H1 (cell line): ENCODE measurements around the gene SMARCD1. TPM values are rescaled to one million over a fixed set of nuclear protein-coding genes. Genes with fewer than 3 reads are reported as not detected.
A peak's percentile ranks its signal among the peaks of the same experiment; 100 is the strongest.

Experiments
- CTCF ChIA-PET: fragments of 300-600 bp; sonication (Branson Sonifier 250); formaldehyde crosslinking; loops from one replicate; lab custom pipeline; 2021; ENCODE audit not compliant: partially characterized antibody; lab: Charles Lee
- POLR2A ChIA-PET: fragments of 300-600 bp; sonication (Branson Sonifier 250); formaldehyde crosslinking; loops from one replicate; lab custom pipeline; 2021; ENCODE audit warnings: inconsistent platforms; ENCODE audit not compliant: partially characterized antibody; lab: Charles Lee
- DNase-seq, 2 experiments: peaks; one replicate each; pipeline versions ENCODE4 v3.0.0 to v3.0.0-alpha.2; 2010 to 2022; ENCODE audit warnings: low spot score in 2 of 2, low read depth in 1 of 2, mixed read lengths in 1 of 2
- FAIRE-seq: peaks from 2 replicates; lab custom pipeline; 2011; peaks lifted over from hg19 to GRCh38; lab: Jason Lieb, UNC
- H2AFZ ChIP-seq: 2 replicates; pipeline ENCODE4 v1.8.1; 2012; ENCODE audit warnings: low read length, inconsistent platforms
- H2AK5ac ChIP-seq: 2 replicates; pipeline ENCODE4 v1.6.1; 2013; ENCODE audit warnings: low read depth, low read length
- H2BK120ac ChIP-seq: replicated peaks from 2 replicates; pipeline ENCODE3; 2013; ENCODE audit warnings: low read depth, low read length, inconsistent platforms
- H2BK12ac ChIP-seq: 2 replicates; pipeline ENCODE4 v1.6.1; 2013; ENCODE audit warnings: low read depth, low read length
- H2BK15ac ChIP-seq: 2 replicates; pipeline ENCODE4 v1.6.1; 2013; ENCODE audit warnings: low read length
- H2BK20ac ChIP-seq: 2 replicates; pipeline ENCODE4 v1.6.1; 2013; ENCODE audit warnings: low read length
- H2BK5ac ChIP-seq: 2 replicates; pipeline ENCODE4 v1.6.1; 2013; ENCODE audit warnings: low read depth, low read length
- H3K14ac ChIP-seq: 2 replicates; pipeline ENCODE4 v1.6.1; 2013; ENCODE audit warnings: inconsistent platforms; ENCODE audit not compliant: insufficient read length
- H3K18ac ChIP-seq: 2 replicates; pipeline ENCODE4 v1.6.1; 2013; ENCODE audit warnings: low read length; ENCODE audit errors: extremely low read depth
- H3K23ac ChIP-seq: 2 replicates; pipeline ENCODE4 v1.6.1; 2013; ENCODE audit warnings: inconsistent platforms; ENCODE audit not compliant: insufficient read length
- H3K23me2 ChIP-seq: 2 replicates; pipeline ENCODE4 v1.6.1; 2013; ENCODE audit warnings: low read depth, low read length
- H3K27ac ChIP-seq: 2 replicates; pipeline ENCODE4 v1.6.1; 2011; ENCODE audit warnings: low read depth, low read length, inconsistent platforms
- H3K27me3 ChIP-seq, 4 experiments: replicated peaks in 1 of 4; 1 replicate in 1 of 4; 2 replicates in 3 of 4; pipeline versions ENCODE4 v1.6.1 to v1.8.1; 2011 to 2013; ENCODE audit warnings: low read length in 3 of 4, mild to moderate bottlenecking in 3 of 4, inconsistent platforms in 2 of 4, mixed read lengths in 2 of 4, moderate library complexity in 1 of 4; ENCODE audit not compliant: control insufficient read depth in 3 of 4, insufficient read depth in 3 of 4; ENCODE audit errors: extremely low read depth in 1 of 4
- H3K36me3 ChIP-seq, 4 experiments: 2 replicates each; pipeline versions ENCODE4 v1.6.1 to v1.8.1; 2011 to 2013; ENCODE audit warnings: mild to moderate bottlenecking in 4 of 4, low read length in 3 of 4, moderate library complexity in 2 of 4, control low read depth in 1 of 4, inconsistent platforms in 1 of 4; ENCODE audit not compliant: insufficient read depth in 4 of 4, control insufficient read depth in 2 of 4
- H3K4ac ChIP-seq: replicated peaks from 2 replicates; pipeline ENCODE3; 2013; ENCODE audit warnings: low read length, low read depth, mixed read lengths, inconsistent platforms; ENCODE audit not compliant: insufficient read length
- H3K4me1 ChIP-seq, 4 experiments: replicated peaks in 1 of 4; 1 replicate in 1 of 4; 2 replicates in 3 of 4; pipeline versions ENCODE4 v1.6.1 to v1.8.1; 2011 to 2013; ENCODE audit warnings: low read length in 3 of 4, inconsistent platforms in 2 of 4, mixed read lengths in 1 of 4; ENCODE audit not compliant: insufficient read depth in 4 of 4, control insufficient read depth in 3 of 4
- H3K4me2 ChIP-seq, 2 experiments: 2 replicates each; pipeline versions ENCODE4 v1.6.1 to v1.8.1; 2011 to 2013; ENCODE audit warnings: low read depth in 2 of 2, low read length in 2 of 2, control low read depth in 1 of 2, inconsistent platforms in 1 of 2, mild to moderate bottlenecking in 1 of 2; ENCODE audit not compliant: insufficient read depth in 1 of 2
- H3K4me3 ChIP-seq, 4 experiments: fragments of 200-600, 300-600 bp in 1 of 4; sonication (generic), shearing (Covaris generic), sonication (Bioruptor Twin) in 1 of 4; 2 replicates each; pipeline versions ENCODE4 v1.5.1 to v1.8.1; 2011 to 2016; ENCODE audit warnings: low read length in 4 of 4, low read depth in 3 of 4, control low read depth in 2 of 4, inconsistent platforms in 2 of 4, mild to moderate bottlenecking in 2 of 4, mixed read lengths in 1 of 4, moderate library complexity in 1 of 4; ENCODE audit not compliant: insufficient read depth in 2 of 4; ENCODE audit errors: extremely low read depth in 1 of 4
- H3K56ac ChIP-seq: replicated peaks from 2 replicates; pipeline ENCODE3; 2013; ENCODE audit warnings: low read depth, mild to moderate bottlenecking, mixed read lengths, low read length, inconsistent platforms; ENCODE audit not compliant: insufficient read length
- H3K79me1 ChIP-seq: 2 replicates; pipeline ENCODE4 v1.6.1; 2013; ENCODE audit warnings: low read depth, low read length, control low read depth
- H3K79me2 ChIP-seq, 2 experiments: 2 replicates each; pipeline versions ENCODE4 v1.6.1 to v1.8.1; 2012 to 2013; ENCODE audit warnings: low read length in 2 of 2, mild to moderate bottlenecking in 2 of 2, inconsistent platforms in 1 of 2; ENCODE audit not compliant: insufficient read depth in 2 of 2, control insufficient read depth in 1 of 2
- H3K9ac ChIP-seq, 4 experiments: replicated peaks in 1 of 4; 1 replicate in 1 of 4; 2 replicates in 3 of 4; pipeline versions ENCODE4 v1.6.1 to v1.8.1; 2011 to 2013; ENCODE audit warnings: low read depth in 3 of 4, low read length in 3 of 4, control low read depth in 2 of 4, mild to moderate bottlenecking in 2 of 4, moderate library complexity in 2 of 4, inconsistent platforms in 1 of 4; ENCODE audit errors: extremely low read depth in 1 of 4
- H3K9me3 ChIP-seq, 2 experiments: 2 replicates each; pipeline versions ENCODE4 v1.6.1 to v1.8.1; 2012 to 2013; ENCODE audit warnings: mild to moderate bottlenecking in 2 of 2, moderate library complexity in 2 of 2, control low read depth in 1 of 2, inconsistent platforms in 1 of 2, low read depth in 1 of 2, low read length in 1 of 2, mixed read lengths in 1 of 2; ENCODE audit not compliant: insufficient read depth in 2 of 2
- H4K20me1 ChIP-seq, 2 experiments: replicated peaks in 1 of 2; 2 replicates each; pipeline versions ENCODE3 to v1.8.1; 2011 to 2013; ENCODE audit warnings: inconsistent platforms in 2 of 2, low read length in 2 of 2, mild to moderate bottlenecking in 1 of 2; ENCODE audit not compliant: insufficient read depth in 2 of 2, control insufficient read depth in 1 of 2
- H4K5ac ChIP-seq: 2 replicates; pipeline ENCODE4 v1.6.1; 2013; ENCODE audit warnings: low read length, low read depth, mixed read lengths, inconsistent platforms; ENCODE audit not compliant: insufficient read length
- H4K8ac ChIP-seq: 2 replicates; pipeline ENCODE4 v1.8.0; 2013; ENCODE audit warnings: mild to moderate bottlenecking, moderate library complexity, low read length, inconsistent platforms; ENCODE audit not compliant: insufficient read depth; ENCODE audit errors: extremely low read depth
- H4K91ac ChIP-seq: replicated peaks from 2 replicates; pipeline ENCODE3; 2013; ENCODE audit warnings: low read length, mixed read lengths, inconsistent platforms; ENCODE audit not compliant: insufficient read length
- ATF3 ChIP-seq: IDR thresholded peaks from 2 replicates; pipeline ENCODE4 v1.6.1; 2011; ENCODE audit warnings: low read depth, mild to moderate bottlenecking, low read length; ENCODE audit not compliant: insufficient read depth
- CHD2 ChIP-seq: IDR thresholded peaks from 2 replicates; pipeline ENCODE4 v1.6.1; 2012; ENCODE audit warnings: low read length, improper control_type of control experiment
- CTBP2 ChIP-seq: IDR thresholded peaks from 2 replicates; pipeline ENCODE4 v1.7.0; 2011; ENCODE audit warnings: borderline replicate concordance, mild to moderate bottlenecking, moderate library complexity, mixed read lengths, low read length; ENCODE audit not compliant: insufficient read depth, insufficient read length
- CTCF ChIP-seq, 3 experiments: IDR thresholded peaks; 1 replicate in 2 of 3; 2 replicates in 1 of 3; pipeline versions ENCODE4 v1.5.1 to v1.6.1; 2011; ENCODE audit warnings: low read length in 3 of 3, mild to moderate bottlenecking in 3 of 3, inconsistent platforms in 2 of 3, low read depth in 1 of 3, moderate library complexity in 1 of 3; ENCODE audit not compliant: insufficient read depth in 1 of 3; ENCODE audit errors: control extremely low read depth in 1 of 3
- E2F6 ChIP-seq: IDR thresholded peaks from 2 replicates; pipeline ENCODE4 v1.6.1; 2012; ENCODE audit warnings: inconsistent platforms
- SAP30 ChIP-seq: fragments of 300-600 bp; sonication (generic); IDR thresholded peaks from 2 replicates; pipeline ENCODE4 v1.7.1; 2012; ENCODE audit warnings: low read length, moderate library complexity, mild to moderate bottlenecking, inconsistent platforms; ENCODE audit not compliant: insufficient read depth, insufficient replicate concordance
- SUZ12 ChIP-seq: fragments of 200-600 bp; sonication (generic); IDR thresholded peaks from 2 replicates; pipeline ENCODE4 v1.6.1; 2012; ENCODE audit warnings: mild to moderate bottlenecking, inconsistent platforms, low read length, moderate library complexity, mixed read lengths
- WGBS, 2 experiments: shearing (Covaris generic) in 1 of 2; methylation state at CpG; one replicate each; pipeline versions ENCODE4 v1.1.6 to v1.1.7; 2013 to 2015; ENCODE audit warnings: low lambda C conversion rate in 2 of 2, mixed read lengths in 2 of 2, inconsistent platforms in 1 of 2, low coverage in 1 of 2, missing lambda C conversion rate in 1 of 2; ENCODE audit not compliant: insufficient replicate concordance in 2 of 2, insufficient coverage in 1 of 2, insufficient read length in 1 of 2; ENCODE audit errors: extremely low coverage in 1 of 2, missing lambda C conversion rate in 1 of 2; 5-methylcytosine and 5-hydroxymethylcytosine counted together
- polyA plus RNA-seq, 7 experiments: library from polyadenylated mRNA; depleted of rRNA in 3 of 7; stranded (reverse) in 5 of 7; unstranded in 2 of 7; fragments of >200 nt in 5 of 7; fragments of 200-250 nt in 2 of 7; gene quantifications; 1 replicate in 5 of 7; 2 replicates in 1 of 7; 4 replicates in 1 of 7; pipeline versions ENCODE4 v1.2.1 to v1.2.3, GENCODE V29; 2011 to 2013; ENCODE audit warnings: missing spikeins in 2 of 7, mixed read lengths in 2 of 7
- total RNA-seq: library from RNA; stranded (reverse); fragmentation: NEBNext Ultra II Directional; extraction: Animal tissue kit (Norgen Biotek cat#: 25700); gene quantifications from 2 replicates; pipeline ENCODE4 v1.2.1, GENCODE V29; 2021

SMARCD1 gene
- total and polyA plus RNA-seq, 2 of the 8 experiments (the other 6 are each of a cell fraction or from before 2014, with no cell fraction given): 128 to 130 TPM

- peak overlapping the region; percentile 42 to 88 (median 77) for H3K4me3 ChIP-seq
- H3K79me2 ChIP-seq: peaks cover 0 to 22% of the 10 kb centered on the region in 2 experiments; a peak in 3 of 4 replicates
- H4K5ac ChIP-seq: no peak overlapping the region
- no peaks in the 10 kb centered on the region; the same call in 1 of the 2 replicates for H3K79me1 ChIP-seq
- peaks cover 0 to 10% (median 4%) of the 10 kb centered on the region in 4 experiments; a peak in 4 of 7 replicates for H3K27me3 ChIP-seq
- H2BK12ac ChIP-seq: no peak overlapping the region
- peaks cover 0 to 8% (median 5%) of the 10 kb centered on the region in 4 experiments; a peak in 3 of 7 replicates for H3K4me1 ChIP-seq
- WGBS, 2 experiments: 27% methylated on average over 6 of the region's 8 CpGs; no CpG with 5 or more reads in 1 of the 2 experiments
- H3K23me2 ChIP-seq: peaks cover 9% of the 10 kb centered on the region
- DNase-seq (no peak), FAIRE-seq (no peak)
- no peak overlapping the region for H2BK120ac ChIP-seq
- ChIA-PET POLR2A (interaction anchor here (0.8 to 25.0 kb wide), 8 partner anchors 9 to 996 kb away, joined by 3 to 457 read pairs (median 7); partner anchors contain the start of genes CERS5, COX14 and GPD1), CTCF (interaction anchor here (1.0 to 27.3 kb wide), 12 partner anchors 9 to 133 kb away, joined by 3 to 625 read pairs (median 4); partner anchors contain the start of genes AQP5, COX14 and GPD1)
- H2BK5ac ChIP-seq: peak overlapping the region; percentile 35; the same call in 1 of the 2 replicates
- no peak overlapping the region for H3K14ac ChIP-seq
- no peak overlapping the region for H2AFZ ChIP-seq
- H3K23ac ChIP-seq: no peak overlapping the region
- peak overlapping the region; percentile 99; the same call in 1 of the 2 replicates for H4K8ac ChIP-seq
- peak overlapping the region in 3 of 4 experiments; percentile 15 to 69 (median 58); a peak in 6 of 7 replicates for H3K9ac ChIP-seq
- H3K9me3 ChIP-seq: no peaks in the 10 kb centered on the region
- no peak overlapping the region for H3K4ac ChIP-seq
- no peak overlapping the region for H2BK20ac ChIP-seq
- H2AK5ac ChIP-seq: no peak overlapping the region
- H3K27ac ChIP-seq: no peak overlapping the region
- no peak overlapping the region for H3K56ac ChIP-seq
- H2BK15ac ChIP-seq: no peak overlapping the region
- H4K91ac ChIP-seq: no peak overlapping the region
- peaks cover 29 to 43% (median 41%) of the 10 kb centered on the region in 4 experiments for H3K36me3 ChIP-seq
- peak overlapping the region; percentile 78; the same call in 1 of the 2 replicates for H3K18ac ChIP-seq
- H4K20me1 ChIP-seq: peaks cover 7 to 16% of the 10 kb centered on the region in 2 experiments
- H3K4me2 ChIP-seq: peak overlapping the region; percentile 58 to 92
- TF ChIP-seq CTCF (IDR thresholded peaks at IDR 0.05; ENCODE audit: control extremely low read depth in 1 of 3, insufficient read depth in 1 of 3, low read depth in 1 of 3, low read length in 3 of 3): no peak
- no peak for TF ChIP-seq SAP30
- no peak for TF ChIP-seq CTBP2
- TF ChIP-seq SUZ12: no peak
- TF ChIP-seq E2F6: no peak
- TF ChIP-seq ATF3: no peak
- TF ChIP-seq CHD2: no peak
Observed at GRCh38 chr12:50085615-50086072, 502 bp downstream of the SMARCD1 start.
